Hepatocyte (in vitro differentiated cells): Measurements from ENCODE around the gene CDC42BPA. TPM values are rescaled to one million over a fixed set of nuclear protein-coding genes. Genes with fewer than 3 reads are reported as not detected.

ENCODE experiments used
- DNase-seq: peaks from one replicate; pipeline ENCODE4 v3.0.0-alpha.2; 2016; ENCODE audit warnings: low spot score
- H2AFZ ChIP-seq: fragments of 200-600 bp; sonication (generic); 2 replicates; pipeline ENCODE4 v1.6.0; 2016; ENCODE audit warnings: antibody characterized with exemption, mild to moderate bottlenecking
- H3K27ac ChIP-seq: fragments of 200-600 bp; sonication (generic); 2 replicates; pipeline ENCODE4 v1.5.1; 2016; ENCODE audit warnings: mild to moderate bottlenecking
- H3K27me3 ChIP-seq: fragments of 200-600 bp; sonication (generic); 2 replicates; pipeline ENCODE4 v1.6.1; 2016
- H3K36me3 ChIP-seq: fragments of 200-600 bp; sonication (generic); replicated peaks from 2 replicates; pipeline ENCODE4 v1.5.1; 2016; ENCODE audit warnings: low read depth; ENCODE audit not compliant: insufficient read depth
- H3K4me1 ChIP-seq: fragments of 200-600 bp; sonication (generic); 2 replicates; pipeline ENCODE4 v1.5.1; 2016; ENCODE audit warnings: mild to moderate bottlenecking, moderate library complexity; ENCODE audit not compliant: insufficient read depth
- H3K4me2 ChIP-seq: fragments of 200-600 bp; sonication (generic); 2 replicates; pipeline ENCODE4 v1.6.0; 2016
- H3K4me3 ChIP-seq: fragments of 200-600 bp; sonication (generic); 2 replicates; pipeline ENCODE4 v1.5.1; 2016; ENCODE audit warnings: mild to moderate bottlenecking
- H3K79me2 ChIP-seq: fragments of 200-600 bp; sonication (generic); 2 replicates; pipeline ENCODE4 v1.6.0; 2017; ENCODE audit warnings: mild to moderate bottlenecking
- H3K9me2 ChIP-seq: fragments of 200-600 bp; sonication (generic); replicated peaks from 2 replicates; pipeline ENCODE4 v1.6.0; 2017; ENCODE audit warnings: mild to moderate bottlenecking; ENCODE audit not compliant: insufficient read depth
- H3K9me3 ChIP-seq: fragments of 200-600 bp; sonication (generic); 2 replicates; pipeline ENCODE4 v1.5.1; 2016; ENCODE audit warnings: low read depth, mild to moderate bottlenecking
- H4K20me1 ChIP-seq: fragments of 200-600 bp; sonication (generic); 2 replicates; pipeline ENCODE4 v1.6.0; 2016; ENCODE audit warnings: mild to moderate bottlenecking; ENCODE audit not compliant: insufficient read depth, poor library complexity, severe bottlenecking
- CTCF ChIP-seq: fragments of 200-600 bp; sonication (generic); IDR thresholded peaks from 2 replicates; pipeline ENCODE4 v1.5.1; 2016; ENCODE audit warnings: antibody characterized with exemption, mild to moderate bottlenecking; ENCODE audit not compliant: poor library complexity
- EZH2 ChIP-seq: fragments of 200-600 bp; sonication (generic); IDR thresholded peaks from 2 replicates; pipeline ENCODE4 v1.6.1; 2016; ENCODE audit warnings: antibody characterized with exemption, mild to moderate bottlenecking, borderline replicate concordance
- EZH2phosphoT487 ChIP-seq: fragments of 200-600 bp; sonication (generic); IDR thresholded peaks from one replicate; pipeline ENCODE4 v1.6.1; 2018; ENCODE audit warnings: antibody characterized with exemption, mild to moderate bottlenecking, low read depth, moderate library complexity; ENCODE audit not compliant: unreplicated experiment, severe bottlenecking
- WGBS: methylation state at CpG from one replicate; pipeline ENCODE4 v1.1.6; 2016; ENCODE audit warnings: low lambda C conversion rate; ENCODE audit errors: missing lambda C conversion rate; 5-methylcytosine and 5-hydroxymethylcytosine counted together
- polyA plus RNA-seq: library from polyadenylated mRNA; unstranded; fragments of >200 nt; fragmentation: Nextera tagmentation; extraction: Ambion mirVana; gene quantifications from 2 replicates; pipeline ENCODE4 v1.2.1, GENCODE V29; 2016
- total RNA-seq: library from RNA; depleted of rRNA; stranded (reverse); fragments of >200 nt; gene quantifications from 2 replicates; pipeline ENCODE4 v1.2.3, GENCODE V29; 2014

CDC42BPA gene
- total and polyA plus RNA-seq, 2 experiments from 2014 or later, result 24.5 to 40.9 TPM

- WGBS, result 100% methylated on average over 2 of the region's 2 CpGs
- H3K27ac ChIP-seq, result no peak overlapping the region
- H3K4me1 ChIP-seq, result peaks cover 5% of the 10 kb centered on the region
- H3K36me3 ChIP-seq, result no peaks in the 10 kb centered on the region
- no peak overlapping the region for H3K4me2 ChIP-seq
- H3K27me3 ChIP-seq, result no peaks in the 10 kb centered on the region
- H3K9me3 ChIP-seq, result no peaks in the 10 kb centered on the region
- TF ChIP-seq EZH2phosphoT487, result no peak
- no peak for TF ChIP-seq CTCF
- TF ChIP-seq EZH2, result no peak
- peaks cover 12% of the 10 kb centered on the region for H4K20me1 ChIP-seq
- no peak overlapping the region for H3K4me3 ChIP-seq
- H2AFZ ChIP-seq, result no peak overlapping the region
- H3K9me2 ChIP-seq, result no peaks in the 10 kb centered on the region
- peaks cover 15% of the 10 kb centered on the region for H3K79me2 ChIP-seq
- DNase-seq, result no peak
These were observed 2.7 kb upstream of the CDC42BPA start for GRCh38 chr1:227321035-227321434.

GRCh38 chr1:227320476-227320875 lies 2.2 kb upstream of the CDC42BPA start:
- WGBS, result 63% methylated on average over 4 of the region's 4 CpGs
- Histone ChIP-seq H3K4me2 (no peak overlapping the region), H4K20me1 (peaks cover 14% of the 10 kb centered on the region), H3K27me3 (no peaks in the 10 kb centered on the region), H3K4me1 (peaks cover 5% of the 10 kb centered on the region), H3K79me2 (peaks cover 20% of the 10 kb centered on the region), H3K27ac (no peak overlapping the region), H3K9me2 (no peaks in the 10 kb centered on the region), H3K36me3 (no peaks in the 10 kb centered on the region), H3K4me3 (no peak overlapping the region), H3K9me3 (no peaks in the 10 kb centered on the region), H2AFZ (no peak overlapping the region)
- DNase-seq, result no peak
- TF ChIP-seq CTCF (no peak), EZH2 (no peak), EZH2phosphoT487 (no peak)

- TF ChIP-seq EZH2phosphoT487 (no peak), CTCF (no peak), EZH2 (no peak)
- peak; percentile 54 for DNase-seq
- no peaks in the 10 kb centered on the region for H3K9me2 ChIP-seq
- H3K4me2 ChIP-seq, result peak overlapping the region; percentile 90
- no peaks in the 10 kb centered on the region for H3K36me3 ChIP-seq
- H3K9me3 ChIP-seq, result no peaks in the 10 kb centered on the region
- H3K27ac ChIP-seq, result peak overlapping the region; percentile 94
- peak overlapping the region; percentile 71 for H3K4me3 ChIP-seq
- peaks cover 27% of the 10 kb centered on the region for H4K20me1 ChIP-seq
- 5% methylated on average over 26 of the region's 30 CpGs for WGBS
- H3K79me2 ChIP-seq, result peaks cover 35% of the 10 kb centered on the region
- no peaks in the 10 kb centered on the region for H3K27me3 ChIP-seq
- peaks cover 5% of the 10 kb centered on the region for H3K4me1 ChIP-seq
- peak overlapping the region; percentile 88 for H2AFZ ChIP-seq
These were observed 738 bp upstream of the CDC42BPA start for GRCh38 chr1:227318853-227319607.
